Endodermal cell (in vitro differentiated cells): ENCODE data around the gene POT1. TPM values are rescaled to one million over a fixed set of nuclear protein-coding genes. Genes with fewer than 3 reads are reported as not detected.

Source experiments
- DNase-seq: peaks from one replicate; pipeline ENCODE4 v3.0.0-alpha.2; 2017
- H3K27ac ChIP-seq: 2 replicates; pipeline ENCODE4 v1.5.1; 2013; ENCODE audit warnings: mild to moderate bottlenecking, low read depth, low read length, moderate library complexity
- H3K27me3 ChIP-seq: 2 replicates; pipeline ENCODE4 v1.6.1; 2013; ENCODE audit warnings: mild to moderate bottlenecking, low read length, moderate library complexity; ENCODE audit not compliant: insufficient read depth, control insufficient read depth, poor library complexity, severe bottlenecking
- H3K36me3 ChIP-seq: 2 replicates; pipeline ENCODE4 v1.7.0; 2013; ENCODE audit warnings: mild to moderate bottlenecking, low read length, moderate library complexity; ENCODE audit not compliant: control insufficient read depth, insufficient read depth
- H3K4me1 ChIP-seq: one replicate; pipeline ENCODE4 v1.7.0; 2013; ENCODE audit warnings: low read length; ENCODE audit not compliant: control insufficient read depth, insufficient read depth
- H3K4me3 ChIP-seq: 2 replicates; pipeline ENCODE4 v1.5.1; 2013; ENCODE audit warnings: mild to moderate bottlenecking, low read length, moderate library complexity
- H3K9ac ChIP-seq: 2 replicates; pipeline ENCODE4 v1.6.1; 2013; ENCODE audit warnings: mild to moderate bottlenecking, low read length, moderate library complexity; ENCODE audit not compliant: poor library complexity, severe bottlenecking; ENCODE audit errors: extremely low read depth
- H3K9me3 ChIP-seq: 2 replicates; pipeline ENCODE4 v1.6.1; 2013; ENCODE audit warnings: mild to moderate bottlenecking, low read length, moderate library complexity; ENCODE audit not compliant: control insufficient read depth
- H3K27ac Mint-ChIP-seq: 2 replicates; pipeline ENCODE4 v1.8.0; 2020; ENCODE audit warnings: mixed read lengths
- H3K27me3 Mint-ChIP-seq: 2 replicates; pipeline ENCODE4 v1.8.0; 2021; ENCODE audit warnings: mild to moderate bottlenecking, mixed read lengths; ENCODE audit not compliant: insufficient read depth
- H3K36me3 Mint-ChIP-seq: 2 replicates; pipeline ENCODE4 v1.8.0; 2020; ENCODE audit warnings: low read depth, mixed read lengths
- H3K4me1 Mint-ChIP-seq: 2 replicates; pipeline ENCODE4 v1.8.0; 2020; ENCODE audit warnings: mixed read lengths
- H3K4me3 Mint-ChIP-seq: 2 replicates; pipeline ENCODE4 v1.8.0; 2020; ENCODE audit warnings: mild to moderate bottlenecking, moderate library complexity, mixed read lengths
- H3K9me3 Mint-ChIP-seq: 2 replicates; pipeline ENCODE4 v1.8.0; 2020; ENCODE audit warnings: mild to moderate bottlenecking, mixed read lengths
- WGBS, 2 experiments: methylation state at CpG; one replicate each; pipeline versions ENCODE4 v1.1.5 to v1.1.7; 2013; ENCODE audit warnings: missing lambda C conversion rate in 2 of 2, mixed read lengths in 1 of 2; ENCODE audit not compliant: insufficient coverage in 1 of 2, insufficient read length in 1 of 2; 5-methylcytosine and 5-hydroxymethylcytosine counted together
- total RNA-seq, 2 donors: library from RNA; stranded (reverse); fragmentation: NEBNext Ultra II Directional in 1 of 2; extraction: Animal tissue kit (Norgen Biotek cat#: 25700) in 1 of 2; gene quantifications; 2 replicates in 1 of 2; 3 replicates in 1 of 2; pipeline ENCODE4 v1.2.1, GENCODE V29; 2021
- TF ChIP-seq, protein P1 (sequence below): fragments of 200-600 bp; sonication (generic); conservative IDR thresholded peaks from 2 replicates; pipeline ENCODE4 v1.5.0; 2021; ENCODE audit warnings: antibody characterized with exemption, mild to moderate bottlenecking

Gene POT1
- total RNA-seq, 2 donors from 2014 or later: 31.2 to 41.8 TPM

DNA sequence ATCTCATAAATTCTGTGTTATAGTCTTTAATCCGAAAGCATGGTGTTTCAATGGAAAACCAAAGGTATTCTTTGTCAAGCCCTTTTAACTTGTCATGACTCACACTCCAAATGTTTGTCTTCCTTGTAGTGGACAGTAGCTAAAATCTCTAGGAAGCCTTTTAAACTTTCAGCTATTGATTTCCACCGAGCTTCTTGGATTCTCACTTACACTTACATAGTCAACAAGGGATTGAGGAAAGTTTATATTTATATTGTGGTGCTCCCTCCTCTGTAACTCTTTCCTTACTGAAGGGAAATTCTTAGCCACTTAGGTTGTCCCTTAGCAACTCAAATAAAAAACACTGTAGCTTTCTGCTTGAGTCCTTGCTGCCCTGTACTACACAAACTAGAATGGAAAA lies 132.9 kb downstream of the POT1 start:
- H3K9ac ChIP-seq: no peak overlapping the region
- H3K27me3 ChIP-seq: no peaks in the 10 kb centered on the region
- Mint-ChIP-seq H3K9me3 (no peaks in the 10 kb centered on the region), H3K36me3 (no peaks in the 10 kb centered on the region), H3K4me3 (no peak overlapping the region), H3K27me3 (no peaks in the 10 kb centered on the region), H3K27ac (no peak overlapping the region), H3K4me1 (no peaks in the 10 kb centered on the region)
- no peaks in the 10 kb centered on the region for H3K9me3 ChIP-seq
- TF ChIP-seq, protein P1, sequence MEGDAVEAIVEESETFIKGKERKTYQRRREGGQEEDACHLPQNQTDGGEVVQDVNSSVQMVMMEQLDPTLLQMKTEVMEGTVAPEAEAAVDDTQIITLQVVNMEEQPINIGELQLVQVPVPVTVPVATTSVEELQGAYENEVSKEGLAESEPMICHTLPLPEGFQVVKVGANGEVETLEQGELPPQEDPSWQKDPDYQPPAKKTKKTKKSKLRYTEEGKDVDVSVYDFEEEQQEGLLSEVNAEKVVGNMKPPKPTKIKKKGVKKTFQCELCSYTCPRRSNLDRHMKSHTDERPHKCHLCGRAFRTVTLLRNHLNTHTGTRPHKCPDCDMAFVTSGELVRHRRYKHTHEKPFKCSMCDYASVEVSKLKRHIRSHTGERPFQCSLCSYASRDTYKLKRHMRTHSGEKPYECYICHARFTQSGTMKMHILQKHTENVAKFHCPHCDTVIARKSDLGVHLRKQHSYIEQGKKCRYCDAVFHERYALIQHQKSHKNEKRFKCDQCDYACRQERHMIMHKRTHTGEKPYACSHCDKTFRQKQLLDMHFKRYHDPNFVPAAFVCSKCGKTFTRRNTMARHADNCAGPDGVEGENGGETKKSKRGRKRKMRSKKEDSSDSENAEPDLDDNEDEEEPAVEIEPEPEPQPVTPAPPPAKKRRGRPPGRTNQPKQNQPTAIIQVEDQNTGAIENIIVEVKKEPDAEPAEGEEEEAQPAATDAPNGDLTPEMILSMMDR: no peak
- H3K27ac ChIP-seq: no peak overlapping the region
- no peak overlapping the region for H3K4me3 ChIP-seq
- H3K4me1 ChIP-seq: no peaks in the 10 kb centered on the region
- H3K36me3 ChIP-seq: no peaks in the 10 kb centered on the region
- no peak for DNase-seq
- WGBS, 2 experiments: 95 to 100% methylated on average over 1 to 2 of the region's 2 CpGs

DNA sequence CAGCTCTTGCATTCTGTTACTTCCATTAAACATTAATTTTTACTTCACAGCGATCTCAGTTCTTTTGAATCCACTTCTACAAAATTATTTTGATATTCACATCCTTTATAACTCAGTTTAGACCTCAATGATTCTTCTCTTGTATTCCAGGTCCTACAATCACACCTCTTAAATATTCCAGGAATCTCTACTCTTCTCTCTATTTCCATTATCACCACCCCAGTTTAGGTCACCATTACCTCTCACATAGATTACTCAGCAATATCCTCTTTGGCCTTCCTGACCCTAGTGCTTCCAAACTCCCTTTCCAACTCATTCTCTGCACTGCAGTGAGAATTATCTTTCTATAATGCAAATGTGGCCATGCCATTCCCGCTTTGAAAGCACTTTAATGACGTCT lies 136.9 kb downstream of the POT1 start:
- no peaks in the 10 kb centered on the region for H3K27me3 ChIP-seq
- WGBS, 2 experiments: 89 to 93% methylated on average over 3 of the region's 3 CpGs
- H3K27ac Mint-ChIP-seq: no peak overlapping the region

DNA sequence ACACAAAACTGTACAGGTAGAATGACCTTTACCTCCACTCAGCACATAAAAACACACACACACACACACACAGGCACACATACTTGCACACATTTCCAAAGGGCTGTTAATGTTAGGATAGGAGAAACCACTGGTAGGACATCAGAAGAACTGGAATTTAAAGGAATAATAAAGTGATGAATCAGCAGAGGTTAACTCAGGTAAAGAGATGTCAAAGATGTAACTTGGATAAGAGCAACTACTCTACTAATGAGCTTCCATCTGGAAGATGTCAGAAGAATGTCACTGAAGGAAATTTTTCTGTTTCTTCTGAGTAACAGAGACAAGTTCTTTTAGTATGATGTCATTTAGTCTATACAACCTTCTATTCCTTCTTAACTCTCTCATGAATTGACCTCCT lies 137.6 kb downstream of the POT1 start:
- TF ChIP-seq, protein P1: no peak

More for the DNA sequence above, 136.9 kb downstream of the POT1 start:
- H3K36me3 Mint-ChIP-seq: no peaks in the 10 kb centered on the region
- H3K9ac ChIP-seq: no peak overlapping the region
- no peak overlapping the region for H3K4me3 Mint-ChIP-seq
- no peaks in the 10 kb centered on the region for H3K27me3 Mint-ChIP-seq
- no peak overlapping the region for H3K4me3 ChIP-seq
- H3K9me3 Mint-ChIP-seq: no peaks in the 10 kb centered on the region
- H3K9me3 ChIP-seq: no peaks in the 10 kb centered on the region
- TF ChIP-seq, protein P1: no peak
- H3K4me1 Mint-ChIP-seq: no peaks in the 10 kb centered on the region
- H3K4me1 ChIP-seq: no peaks in the 10 kb centered on the region
- no peak overlapping the region for H3K27ac ChIP-seq
- H3K36me3 ChIP-seq: no peaks in the 10 kb centered on the region
- no peak for DNase-seq

More for the DNA sequence above, 137.6 kb downstream of the POT1 start:
- Histone ChIP-seq H3K36me3 (no peaks in the 10 kb centered on the region), H3K9me3 (no peaks in the 10 kb centered on the region), H3K4me3 (no peak overlapping the region), H3K27me3 (no peaks in the 10 kb centered on the region), H3K27ac (no peak overlapping the region), H3K9ac (no peak overlapping the region), H3K4me1 (no peaks in the 10 kb centered on the region)
- DNase-seq: no peak
- no peaks in the 10 kb centered on the region for H3K9me3 Mint-ChIP-seq
- H3K36me3 Mint-ChIP-seq: no peaks in the 10 kb centered on the region
- no peaks in the 10 kb centered on the region for H3K4me1 Mint-ChIP-seq
- H3K4me3 Mint-ChIP-seq: no peak overlapping the region
- H3K27me3 Mint-ChIP-seq: no peaks in the 10 kb centered on the region
- H3K27ac Mint-ChIP-seq: no peak overlapping the region
